Activated CD8-positive, alpha-beta memory T cell treated with anti-CD3 and anti-CD28 coated beads, Interleukin-2, amount 50 U/mL, for 1 hour (primary cell): Measurements from ENCODE around the gene PIAS1.
"Not testable (repeated sequence)": the region's sequence is repeated elsewhere in the genome, so short reads cannot be mapped to it uniquely, and the experiment has no call there.

Source experiments
- DNase-seq: peaks from one replicate; pipeline ENCODE4 v3.0.0-alpha.2; 2020; ENCODE audit errors: extremely low read depth

PIAS1 gene

GRCh38 chr15:68114840-68115239 is 60.7 kb downstream of the PIAS1 start:
- DNase-seq, result no peak

GRCh38 chr15:68124700-68125099 is 70.6 kb downstream of the PIAS1 start:
- DNase-seq, result no peak

- DNase-seq, result no peak
These were observed 72.3 kb downstream of the PIAS1 start for GRCh38 chr15:68126396-68126795.

- DNase-seq, result no peak
These were observed 75.0 kb downstream of the PIAS1 start for GRCh38 chr15:68129072-68129471.

GRCh38 chr15:68130851-68131250 is 76.7 kb downstream of the PIAS1 start:
- no peak for DNase-seq

GRCh38 chr15:68137096-68137495 is 83.0 kb downstream of the PIAS1 start:
- DNase-seq, result no peak

- DNase-seq, result no peak
These were observed 89.0 kb downstream of the PIAS1 start for GRCh38 chr15:68143129-68143528.

- DNase-seq, result no peak
These were observed 89.7 kb downstream of the PIAS1 start for GRCh38 chr15:68143785-68144184.

GRCh38 chr15:68145706-68146105 is 91.6 kb downstream of the PIAS1 start:
- no peak for DNase-seq

- DNase-seq, result no peak
These were observed 93.9 kb downstream of the PIAS1 start for GRCh38 chr15:68148039-68148438.

GRCh38 chr15:68149059-68149458 is 94.9 kb downstream of the PIAS1 start:
- no peak for DNase-seq

GRCh38 chr15:68150187-68150586 is 96.1 kb downstream of the PIAS1 start:
- DNase-seq, result no peak

GRCh38 chr15:68151277-68151676 is 97.2 kb downstream of the PIAS1 start:
- no peak for DNase-seq

- DNase-seq, result no peak
These were observed 98.2 kb downstream of the PIAS1 start for GRCh38 chr15:68152342-68152741.

- DNase-seq, result no peak
These were observed 100.9 kb downstream of the PIAS1 start for GRCh38 chr15:68154923-68155559.

GRCh38 chr15:68157074-68157473 is 103.0 kb downstream of the PIAS1 start:
- no peak for DNase-seq

GRCh38 chr15:68158046-68158628 is 104.0 kb downstream of the PIAS1 start:
- no peak for DNase-seq

- DNase-seq, result no peak
These were observed 109.1 kb downstream of the PIAS1 start for GRCh38 chr15:68163191-68163590.

GRCh38 chr15:68166847-68167246 is 112.7 kb downstream of the PIAS1 start:
- no peak for DNase-seq

- DNase-seq, result not testable (repeated sequence)
These were observed 117.9 kb downstream of the PIAS1 start for GRCh38 chr15:68172037-68172436.

GRCh38 chr15:68173119-68173518 is 119.0 kb downstream of the PIAS1 start:
- DNase-seq, result no peak

GRCh38 chr15:68175526-68175925 is 121.4 kb downstream of the PIAS1 start:
- no peak for DNase-seq

GRCh38 chr15:68176601-68177000 is 122.5 kb downstream of the PIAS1 start:
- no peak for DNase-seq

GRCh38 chr15:68177742-68178141 is 123.6 kb downstream of the PIAS1 start:
- no peak for DNase-seq
